Measurements from ENCODE around the gene NES. TPM values are rescaled to one million over a fixed set of nuclear protein-coding genes. Genes with fewer than 3 reads are reported as not detected.
A peak's percentile ranks its signal among the peaks of the same experiment; 100 is the strongest.

NES gene
- total RNA-seq, 2 donors from 2014 or later, result 5.3 to 8.1 TPM

DNA sequence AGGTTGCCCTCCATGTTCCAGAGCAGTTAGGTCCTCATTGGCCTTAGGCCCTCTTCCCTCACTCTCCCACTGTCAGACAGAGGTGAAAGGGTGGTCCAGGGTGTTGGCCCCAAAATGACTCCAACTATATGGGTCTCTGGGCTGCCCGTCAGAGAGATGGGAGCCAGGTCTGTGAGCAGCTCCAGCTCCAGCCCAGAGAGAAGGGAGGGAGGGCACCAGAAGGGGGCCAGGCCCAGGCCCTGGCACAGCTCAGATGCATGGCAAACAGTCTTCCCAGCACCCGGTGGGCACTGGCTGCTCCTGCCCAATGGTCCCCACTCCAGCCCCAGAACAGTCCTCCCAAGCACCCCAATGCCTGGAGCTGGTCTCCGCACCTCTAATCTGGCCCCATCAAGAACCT is 33.1 kb downstream of the NES start:
- Histone ChIP-seq H3K27me3 (peaks cover 20% of the 10 kb centered on the region), H3K9me3 (no peaks in the 10 kb centered on the region), H3K36me3 (no peaks in the 10 kb centered on the region), H3K27ac (no peak overlapping the region), H3K4me3 (no peak overlapping the region), H3K9ac (ENCODE audit: low read depth in 2 of 2, low read length in 2 of 2) (no peak overlapping the region), H3K4me1 (no peaks in the 10 kb centered on the region)
- TF ChIP-seq, protein P1, sequence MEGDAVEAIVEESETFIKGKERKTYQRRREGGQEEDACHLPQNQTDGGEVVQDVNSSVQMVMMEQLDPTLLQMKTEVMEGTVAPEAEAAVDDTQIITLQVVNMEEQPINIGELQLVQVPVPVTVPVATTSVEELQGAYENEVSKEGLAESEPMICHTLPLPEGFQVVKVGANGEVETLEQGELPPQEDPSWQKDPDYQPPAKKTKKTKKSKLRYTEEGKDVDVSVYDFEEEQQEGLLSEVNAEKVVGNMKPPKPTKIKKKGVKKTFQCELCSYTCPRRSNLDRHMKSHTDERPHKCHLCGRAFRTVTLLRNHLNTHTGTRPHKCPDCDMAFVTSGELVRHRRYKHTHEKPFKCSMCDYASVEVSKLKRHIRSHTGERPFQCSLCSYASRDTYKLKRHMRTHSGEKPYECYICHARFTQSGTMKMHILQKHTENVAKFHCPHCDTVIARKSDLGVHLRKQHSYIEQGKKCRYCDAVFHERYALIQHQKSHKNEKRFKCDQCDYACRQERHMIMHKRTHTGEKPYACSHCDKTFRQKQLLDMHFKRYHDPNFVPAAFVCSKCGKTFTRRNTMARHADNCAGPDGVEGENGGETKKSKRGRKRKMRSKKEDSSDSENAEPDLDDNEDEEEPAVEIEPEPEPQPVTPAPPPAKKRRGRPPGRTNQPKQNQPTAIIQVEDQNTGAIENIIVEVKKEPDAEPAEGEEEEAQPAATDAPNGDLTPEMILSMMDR (IDR thresholded peaks at IDR 0.05), result no peak
- no peak for DNase-seq
- intact Hi-C loops (cut with DNase I), result no loop called here

DNA sequence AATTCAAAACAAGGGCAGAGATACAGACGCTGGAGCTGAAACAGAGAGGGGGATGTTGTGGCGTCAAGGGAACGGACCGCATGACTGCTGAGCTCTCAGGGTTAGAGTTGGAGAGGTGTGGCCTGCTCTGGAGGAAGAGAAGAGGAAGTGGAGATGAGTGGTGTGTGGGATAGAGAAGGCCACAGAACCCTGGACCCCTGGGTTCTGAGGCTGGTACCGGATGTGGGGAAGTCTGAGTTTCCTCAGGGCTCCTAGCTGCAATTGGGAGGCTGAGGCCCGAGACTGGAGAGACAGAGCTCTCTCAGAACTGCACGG is 33.5 kb downstream of the NES start:
- intact Hi-C loops (cut with DNase I), result no loop called here
- H3K4me1 ChIP-seq, result no peaks in the 10 kb centered on the region
- H3K27ac ChIP-seq, result no peak overlapping the region
- no peak overlapping the region for H3K4me3 ChIP-seq
- no peak for DNase-seq
- H3K36me3 ChIP-seq, result no peaks in the 10 kb centered on the region
- H3K9ac ChIP-seq (ENCODE audit: low read depth in 2 of 2, low read length in 2 of 2), result no peak overlapping the region
- no peaks in the 10 kb centered on the region for H3K9me3 ChIP-seq
- H3K27me3 ChIP-seq, result peaks cover 21% of the 10 kb centered on the region
- TF ChIP-seq, protein P1 (IDR thresholded peaks at IDR 0.05), result no peak

DNA sequence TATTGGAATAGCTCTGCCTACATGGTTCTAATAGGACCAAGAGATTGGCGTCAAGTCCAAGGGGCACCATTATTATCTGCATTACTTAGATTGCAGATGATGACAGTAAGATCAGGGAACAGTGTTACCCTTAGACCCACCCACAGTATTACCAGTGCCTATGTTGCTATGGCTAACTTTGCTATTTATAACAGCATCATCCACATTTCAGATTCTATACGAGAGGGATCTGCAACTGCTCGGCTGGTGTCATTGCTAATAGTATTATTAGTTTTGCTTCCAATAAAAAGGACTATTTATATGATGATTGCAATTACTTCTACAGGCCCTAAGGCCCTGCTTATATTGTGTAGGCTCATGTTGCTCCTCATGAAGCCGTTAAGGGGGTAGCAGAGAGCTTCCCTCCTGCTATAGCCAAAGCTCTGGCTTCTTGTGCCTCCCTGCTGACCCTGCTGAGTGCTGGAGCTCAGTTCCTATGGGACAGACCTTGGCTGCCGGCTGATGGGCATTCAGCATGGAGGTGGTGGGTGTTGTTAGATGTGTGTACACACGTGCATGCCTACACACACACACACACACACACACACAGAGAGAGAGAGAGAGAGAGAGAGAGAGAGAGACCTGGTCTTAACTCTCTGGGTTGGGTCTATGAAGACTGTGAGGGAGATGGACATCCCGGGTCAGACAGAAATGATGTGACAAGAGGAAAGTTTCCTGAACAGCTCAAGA is 34.0 kb downstream of the NES start:
- Histone ChIP-seq H3K27ac (no peak overlapping the region), H3K27me3 (peaks cover 26% of the 10 kb centered on the region), H3K9ac (ENCODE audit: low read depth in 2 of 2, low read length in 2 of 2) (no peak overlapping the region), H3K36me3 (no peaks in the 10 kb centered on the region), H3K4me1 (no peaks in the 10 kb centered on the region), H3K9me3 (no peaks in the 10 kb centered on the region), H3K4me3 (no peak overlapping the region)
- DNase-seq, result no peak
- TF ChIP-seq, protein P1 (IDR thresholded peaks at IDR 0.05), result no peak
- intact Hi-C loops (cut with DNase I), result no loop called here

DNA sequence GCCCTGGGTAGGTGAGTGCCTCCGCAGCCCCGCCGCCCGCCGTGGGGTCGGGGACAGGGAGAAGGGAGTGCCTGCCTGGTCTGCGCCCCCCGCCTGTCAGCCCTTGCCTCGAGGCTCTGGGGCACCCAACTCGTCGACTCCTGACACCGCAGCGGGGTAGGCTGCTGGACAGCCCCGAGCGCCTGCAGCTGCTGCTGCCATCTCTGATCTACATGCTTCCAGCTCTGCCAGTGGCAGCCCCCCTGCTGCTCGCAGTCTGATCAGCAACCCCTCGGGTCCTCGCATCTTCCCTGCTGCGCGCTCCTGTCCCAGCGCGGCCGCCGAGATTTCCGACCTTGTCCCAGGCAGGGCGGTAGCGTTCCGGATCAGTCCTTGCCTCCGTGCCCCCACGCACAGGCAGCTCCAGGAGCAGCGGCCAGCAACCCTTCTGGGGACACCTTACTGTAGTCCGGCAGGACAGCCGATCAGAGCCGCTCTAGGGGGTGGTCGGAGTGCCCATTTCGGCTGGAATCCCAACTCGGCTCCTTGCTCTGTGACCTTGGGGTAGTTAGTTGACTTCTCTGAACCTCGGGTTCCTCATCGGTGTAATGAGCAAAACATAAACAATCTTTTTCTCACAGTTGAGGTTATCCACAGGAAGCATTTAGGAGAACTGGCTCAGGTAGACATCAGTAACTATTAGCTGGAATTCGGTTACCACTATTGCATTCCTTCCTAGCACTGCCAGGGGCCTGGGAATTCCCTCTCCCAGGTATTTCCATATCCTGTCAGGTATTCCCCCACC is 34.8 kb downstream of the NES start:
- DNase-seq, result no peak
- intact Hi-C loops (cut with DNase I), result no loop called here
- Histone ChIP-seq H3K4me1 (no peaks in the 10 kb centered on the region), H3K9ac (ENCODE audit: low read depth in 2 of 2, low read length in 2 of 2) (no peak overlapping the region), H3K27me3 (peaks cover 29% of the 10 kb centered on the region), H3K36me3 (no peaks in the 10 kb centered on the region), H3K4me3 (no peak overlapping the region), H3K27ac (no peak overlapping the region), H3K9me3 (no peaks in the 10 kb centered on the region)
- TF ChIP-seq, protein P1 (IDR thresholded peaks at IDR 0.05), result no peak

DNA sequence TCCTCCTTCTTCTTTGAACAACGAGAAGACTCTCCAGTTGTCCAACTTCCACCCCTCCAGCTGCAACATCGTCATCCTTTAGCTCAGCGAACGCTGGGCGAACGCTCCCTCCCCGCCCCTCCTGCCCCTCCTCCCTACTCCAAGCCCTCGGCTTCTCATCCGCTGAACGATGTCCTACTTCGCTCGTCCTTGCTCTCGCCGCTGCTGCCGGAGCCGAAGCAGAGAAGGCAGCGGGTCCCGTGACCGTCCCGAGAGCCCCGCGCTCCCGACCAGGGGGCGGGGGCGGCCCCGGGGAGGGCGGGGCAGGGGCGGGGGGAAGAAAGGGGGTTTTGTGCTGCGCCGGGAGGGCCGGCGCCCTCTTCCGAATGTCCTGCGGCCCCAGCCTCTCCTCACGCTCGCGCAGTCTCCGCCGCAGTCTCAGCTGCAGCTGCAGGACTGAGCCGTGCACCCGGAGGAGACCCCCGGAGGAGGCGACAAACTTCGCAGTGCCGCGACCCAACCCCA is 35.4 kb downstream of the NES start, which contains the start of gene BCAN:
BCAN (plus strand) TSS at position 357 of the 504 bp plus-strand sequence. CDS start 3,938 bp downstream, outside the sequence.
- no peak for DNase-seq
- TF ChIP-seq, protein P1 (IDR thresholded peaks at IDR 0.05), result no peak
- no peaks in the 10 kb centered on the region for H3K36me3 ChIP-seq
- no peaks in the 10 kb centered on the region for H3K4me1 ChIP-seq
- intact Hi-C loops (cut with DNase I), result no loop called here
- H3K9me3 ChIP-seq, result no peaks in the 10 kb centered on the region
- H3K9ac ChIP-seq (ENCODE audit: low read depth in 2 of 2, low read length in 2 of 2), result no peak within 1 kb of the TSS
- peaks cover 29% of the 10 kb centered on the region for H3K27me3 ChIP-seq
- H3K27ac ChIP-seq, result no peak within 1 kb of the TSS
- H3K4me3 ChIP-seq, result peak within 1 kb of the TSS; percentile 14
